HT1080 (cell line): ENCODE measurements around the gene MAML2. TPM values are rescaled to one million over a fixed set of nuclear protein-coding genes. Genes with fewer than 3 reads are reported as not detected.

ENCODE experiments used
- DNase-seq: peaks from one replicate; pipeline ENCODE4 v3.0.0-alpha.2; 2015; ENCODE audit warnings: low read depth
- total RNA-seq: library from RNA; depleted of rRNA; stranded (reverse); fragments of >200 nt; shearing (Covaris generic); gene quantifications from 2 replicates; pipeline ENCODE4 v1.2.3, GENCODE V29; 2014

Gene MAML2
- total RNA-seq, 1 experiment from 2014 or later: 7.2 TPM

DNA sequence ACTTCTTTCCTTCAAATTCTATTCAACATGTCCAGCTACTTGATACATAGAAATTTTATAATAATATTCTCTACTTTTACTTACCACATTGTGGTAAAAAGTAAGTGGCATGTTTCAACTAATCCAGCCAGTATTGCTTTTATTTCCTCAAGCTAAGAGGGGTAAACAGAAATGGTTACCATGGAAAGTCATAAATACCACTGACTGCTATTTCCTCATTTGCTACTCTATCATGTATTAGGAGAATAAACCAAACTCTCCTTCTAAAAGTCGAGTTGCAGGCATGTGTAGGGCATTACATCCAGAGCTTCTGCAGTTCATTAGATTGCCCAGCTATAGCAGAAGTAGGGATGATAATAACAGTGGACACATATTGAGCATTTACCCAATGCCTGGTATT is 208.4 kb downstream of the MAML2 start:
- no peak for DNase-seq

DNA sequence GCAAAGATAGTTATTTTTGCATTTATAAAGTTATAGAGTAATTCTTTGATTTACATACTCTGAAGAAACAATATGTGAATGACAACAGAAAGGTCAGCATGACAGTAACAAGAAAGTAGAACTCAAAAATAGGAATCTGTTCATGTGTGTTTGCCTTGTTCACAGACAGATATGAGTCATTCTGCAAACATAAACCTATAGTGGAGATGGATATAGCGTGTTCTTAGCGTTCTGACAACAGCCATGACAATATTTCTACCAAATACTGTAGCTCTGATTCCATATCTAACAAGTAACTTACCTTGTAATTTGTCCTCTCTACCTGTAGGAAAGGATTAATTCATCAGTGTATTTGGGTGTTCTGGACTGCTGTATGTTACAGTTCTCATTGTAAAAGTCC is 210.6 kb downstream of the MAML2 start:
- DNase-seq: peak; percentile 25

DNA sequence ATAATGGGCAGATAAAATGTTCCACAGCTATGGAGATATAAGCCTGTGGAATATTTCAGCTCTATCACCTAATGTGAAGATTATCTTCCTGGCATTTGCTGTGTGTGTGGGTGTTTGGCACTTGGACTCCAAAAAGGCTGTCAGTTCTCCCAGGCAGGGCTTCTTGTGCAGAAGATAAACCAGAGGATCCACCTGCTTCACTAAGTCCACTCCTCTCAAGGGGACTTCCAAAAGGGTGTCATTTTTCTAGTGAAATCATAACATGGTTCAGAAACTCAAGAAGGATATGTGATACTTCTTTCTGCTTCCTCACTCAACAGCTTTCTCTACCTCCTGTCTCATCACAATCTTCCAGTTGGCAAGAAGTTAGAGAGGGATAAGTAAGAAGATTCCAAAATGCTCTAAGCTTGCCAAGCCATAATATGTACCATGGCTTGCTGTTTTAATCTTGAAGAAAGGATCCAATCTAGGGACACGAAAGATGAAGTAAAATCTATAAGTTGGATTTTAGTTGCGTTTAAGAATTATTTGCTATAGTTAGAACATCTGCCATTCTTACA is 212.9 kb downstream of the MAML2 start:
- DNase-seq: no peak

DNA sequence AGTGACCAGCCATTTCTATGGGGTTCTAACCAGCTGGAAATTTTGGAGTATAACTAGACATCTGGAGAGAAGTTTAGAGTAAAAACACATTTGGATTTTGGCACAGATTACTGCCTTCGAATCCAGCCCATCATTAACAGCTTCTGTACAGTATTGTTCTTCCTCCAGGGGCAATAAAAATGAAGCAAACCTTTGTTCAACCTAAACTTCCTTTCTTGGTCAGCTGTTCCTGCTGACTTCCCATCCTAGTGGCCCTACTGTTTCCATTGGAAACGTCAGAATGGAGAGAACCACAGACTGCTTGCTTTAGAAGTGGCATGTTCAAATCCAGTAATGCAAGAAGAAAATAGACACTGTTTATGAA is 215.4 kb downstream of the MAML2 start:
- no peak for DNase-seq

DNA sequence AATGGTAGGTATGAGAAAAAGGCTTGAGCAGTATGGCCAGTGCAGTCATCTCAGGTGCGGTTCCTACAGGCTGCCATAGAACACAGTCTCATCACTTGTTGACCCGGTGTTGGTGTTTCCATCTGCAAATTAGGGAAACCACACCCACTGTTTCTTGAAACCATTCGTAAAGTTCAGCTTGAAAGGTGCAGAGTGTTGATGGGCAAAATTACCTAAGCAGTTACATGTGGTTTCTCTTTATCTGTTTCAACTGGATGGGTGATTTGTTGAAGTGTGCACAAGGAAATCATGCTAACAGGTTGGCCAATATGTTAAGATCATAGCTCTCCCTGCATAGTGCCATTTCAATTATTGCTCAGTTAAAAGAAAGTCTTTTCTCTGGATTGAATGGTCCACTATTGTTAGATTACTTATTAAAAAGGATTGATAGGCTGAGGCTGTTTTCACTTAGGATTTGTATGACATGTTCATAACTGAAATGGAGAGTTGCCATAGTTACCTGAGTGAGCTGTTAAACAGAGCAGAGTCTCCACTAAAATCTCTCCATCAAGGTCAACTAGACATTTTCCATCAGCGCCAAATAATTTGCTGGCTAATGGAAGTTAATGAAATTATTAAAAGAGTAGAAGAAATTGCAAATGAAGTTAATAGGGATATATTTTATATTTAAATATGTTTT is 215.9 kb downstream of the MAML2 start:
- no peak for DNase-seq

DNA sequence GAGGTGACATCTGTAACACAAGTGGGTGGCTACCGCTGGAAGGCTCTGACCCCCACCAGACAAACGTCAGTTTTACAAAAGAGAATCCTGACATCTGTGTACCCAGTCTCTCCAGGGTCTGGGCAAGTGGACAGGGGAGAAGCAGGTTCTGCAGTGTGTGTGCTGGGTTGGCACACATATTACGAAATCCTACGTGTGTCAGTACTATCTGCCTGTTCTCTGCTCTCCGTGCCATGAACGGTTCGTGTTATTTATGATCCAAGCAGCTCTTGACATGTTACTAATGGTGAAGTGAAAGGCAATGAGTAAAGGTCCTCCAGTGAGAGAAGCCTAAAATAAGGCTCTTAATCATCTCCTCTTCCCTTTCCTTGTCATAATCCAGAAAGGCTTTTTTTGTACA is 217.6 kb downstream of the MAML2 start:
- no peak for DNase-seq

DNA sequence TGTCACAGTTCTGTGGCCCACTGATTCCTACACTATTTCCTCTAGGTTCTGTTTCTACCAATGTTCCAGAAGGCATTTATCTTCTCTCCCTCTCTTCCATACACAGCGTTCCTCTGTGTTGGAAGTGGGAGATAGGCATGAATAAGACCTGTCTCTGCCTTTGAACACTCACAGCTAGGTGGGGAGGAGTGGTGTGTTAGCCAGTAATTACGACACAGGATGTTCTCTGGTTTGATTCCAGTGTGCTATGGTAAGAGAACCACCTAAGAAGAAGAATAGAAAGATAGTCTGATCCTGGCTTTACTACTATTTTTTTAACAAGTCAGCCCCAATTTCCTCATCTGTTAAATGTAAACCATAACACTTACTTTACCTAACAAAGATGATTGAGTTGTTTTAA is 218.8 kb downstream of the MAML2 start:
- no peak for DNase-seq

DNA sequence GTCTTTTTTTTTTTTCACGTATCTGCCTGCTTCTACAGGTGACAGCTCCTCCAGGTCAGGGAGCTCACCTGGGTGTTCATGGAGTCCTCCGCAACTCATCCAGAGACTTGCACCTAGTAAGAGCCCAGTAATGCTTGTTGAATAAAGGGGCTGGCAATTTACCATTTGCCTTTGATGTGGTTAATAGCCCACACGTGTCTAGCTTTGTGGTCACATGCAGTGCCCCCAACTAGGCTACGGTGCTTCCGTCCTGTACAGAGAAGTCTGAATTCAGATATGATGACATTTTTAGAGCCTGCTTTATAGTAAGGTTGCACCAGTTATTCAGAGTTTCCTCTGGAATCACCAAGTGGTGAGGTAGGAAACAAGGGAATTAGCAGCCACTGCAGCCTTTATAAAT is 219.7 kb downstream of the MAML2 start:
- no peak for DNase-seq

DNA sequence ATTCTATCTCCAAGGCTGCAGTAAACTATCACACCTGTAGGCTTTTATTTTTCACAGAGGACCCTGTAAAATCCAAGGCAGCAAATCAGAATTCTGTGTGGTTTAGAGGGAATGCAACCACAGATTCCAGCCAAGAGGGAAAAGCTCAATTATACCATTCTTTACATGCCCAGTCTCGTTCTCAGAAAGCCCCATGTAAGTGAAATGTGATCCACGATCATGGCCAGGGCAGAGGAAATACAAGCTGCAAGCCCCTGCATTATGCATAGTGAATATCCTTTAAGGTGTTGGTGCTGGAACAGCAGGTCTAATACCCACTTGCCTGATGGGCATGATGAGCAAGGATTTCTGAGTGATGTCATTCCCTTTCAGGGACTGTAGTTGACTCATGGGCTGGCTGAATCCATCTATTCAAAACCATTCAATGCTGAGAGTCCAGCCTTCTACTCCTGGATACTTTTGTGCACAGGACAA is 220.4 kb downstream of the MAML2 start:
- peak; percentile 64 for DNase-seq

DNA sequence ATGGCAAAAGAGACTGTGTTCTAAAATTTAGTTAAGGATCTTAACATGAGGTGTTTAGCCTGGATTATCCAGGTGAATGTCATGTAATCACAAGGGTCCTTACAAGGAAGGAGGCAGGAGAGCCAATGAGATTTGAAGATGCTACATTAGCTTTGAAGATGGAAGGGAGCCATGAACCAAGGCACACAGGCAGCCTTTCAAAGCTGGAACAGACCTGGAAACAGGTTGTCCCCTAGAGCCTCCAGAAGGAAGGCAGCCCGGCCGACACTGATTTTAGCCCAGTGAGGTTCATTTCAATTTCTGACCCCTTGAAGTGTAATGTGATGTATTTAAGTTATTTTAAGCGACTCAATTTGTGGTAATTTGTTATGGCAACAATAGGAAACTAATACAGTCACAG is 223.8 kb downstream of the MAML2 start:
- no peak for DNase-seq

DNA sequence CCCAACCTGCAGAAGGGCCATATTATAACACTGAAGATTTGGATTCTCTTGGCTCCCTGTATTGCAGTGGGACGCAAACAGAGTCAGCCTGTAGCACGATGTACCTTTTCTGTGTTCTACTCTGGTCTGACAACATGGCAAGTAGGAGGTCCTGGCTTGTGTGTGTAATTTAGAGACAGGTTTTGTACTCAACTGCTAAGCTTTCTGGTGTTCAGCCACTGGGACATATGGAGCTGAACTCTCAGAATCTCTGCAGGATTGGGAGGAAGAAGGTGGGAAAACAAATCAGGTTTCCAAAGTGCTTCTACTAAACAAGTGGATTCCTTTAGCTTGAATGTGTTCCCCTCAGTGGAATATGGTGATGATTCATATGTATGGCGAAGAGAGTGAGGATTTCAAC is 226.6 kb downstream of the MAML2 start:
- DNase-seq: no peak

DNA sequence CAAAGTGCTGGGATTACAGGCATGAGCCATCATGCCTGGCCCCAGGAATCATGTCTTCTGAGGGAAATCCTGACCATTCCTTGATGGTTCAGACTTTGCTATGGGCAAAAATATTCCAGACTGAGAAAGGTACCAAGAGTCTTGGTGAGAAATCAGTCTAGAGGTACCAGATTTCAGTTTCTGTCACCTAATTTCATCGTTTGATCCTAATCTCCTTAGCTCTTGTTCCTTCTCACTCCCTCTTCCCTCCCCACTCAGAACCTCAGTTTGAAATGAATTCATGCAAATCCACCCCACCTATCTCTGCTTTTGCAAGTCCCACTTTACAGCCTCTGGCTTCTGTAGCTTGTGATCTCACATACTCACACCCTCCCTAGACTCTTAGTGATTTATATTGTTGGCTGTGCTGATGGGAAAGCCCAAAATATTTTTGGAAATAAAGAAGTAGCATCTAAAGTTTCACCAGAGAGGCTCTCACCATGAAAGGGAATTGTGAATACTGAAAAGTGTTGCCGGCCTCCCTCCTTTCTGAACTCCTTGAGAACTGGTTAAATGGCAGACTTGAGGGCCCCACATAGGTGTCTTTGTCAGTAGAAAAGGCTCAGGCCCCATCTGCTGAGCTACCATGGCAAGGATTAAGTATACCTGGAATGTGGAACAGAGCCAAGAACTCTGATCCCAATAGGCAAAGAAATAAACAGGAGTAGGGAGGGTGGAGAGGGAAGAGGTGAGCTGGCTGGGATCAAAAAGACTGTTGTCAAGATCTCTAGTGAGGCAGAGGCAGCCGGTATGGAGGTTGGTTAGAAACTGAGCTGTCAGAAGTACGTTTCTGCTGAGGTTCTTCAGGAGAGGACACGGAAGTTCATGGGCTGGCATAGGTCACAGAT is 228.6 kb downstream of the MAML2 start:
- DNase-seq: no peak

DNA sequence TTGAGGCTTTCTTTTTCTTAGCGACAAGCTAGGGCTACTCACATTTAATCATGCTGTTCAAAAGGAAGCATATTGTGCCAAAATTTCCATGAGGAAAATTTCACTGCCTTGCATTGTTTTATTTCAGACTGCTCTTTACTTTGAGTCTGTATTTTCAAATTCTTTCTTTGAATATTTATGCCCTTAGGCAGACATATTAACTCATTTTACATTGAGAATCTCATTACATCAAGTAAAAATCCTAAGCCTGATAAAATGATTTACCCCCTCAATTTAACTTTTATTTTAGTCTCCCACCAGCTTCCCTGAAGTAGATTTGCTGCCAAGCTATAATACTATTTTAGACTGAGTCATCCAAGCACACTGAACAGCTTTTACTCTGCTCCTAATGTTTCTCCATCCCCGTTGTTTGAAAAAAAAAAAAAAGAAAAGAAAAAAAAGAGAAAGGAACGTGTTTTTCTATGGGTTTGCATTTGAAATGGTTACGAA is 229.8 kb downstream of the MAML2 start:
- DNase-seq: peak; percentile 50

DNA sequence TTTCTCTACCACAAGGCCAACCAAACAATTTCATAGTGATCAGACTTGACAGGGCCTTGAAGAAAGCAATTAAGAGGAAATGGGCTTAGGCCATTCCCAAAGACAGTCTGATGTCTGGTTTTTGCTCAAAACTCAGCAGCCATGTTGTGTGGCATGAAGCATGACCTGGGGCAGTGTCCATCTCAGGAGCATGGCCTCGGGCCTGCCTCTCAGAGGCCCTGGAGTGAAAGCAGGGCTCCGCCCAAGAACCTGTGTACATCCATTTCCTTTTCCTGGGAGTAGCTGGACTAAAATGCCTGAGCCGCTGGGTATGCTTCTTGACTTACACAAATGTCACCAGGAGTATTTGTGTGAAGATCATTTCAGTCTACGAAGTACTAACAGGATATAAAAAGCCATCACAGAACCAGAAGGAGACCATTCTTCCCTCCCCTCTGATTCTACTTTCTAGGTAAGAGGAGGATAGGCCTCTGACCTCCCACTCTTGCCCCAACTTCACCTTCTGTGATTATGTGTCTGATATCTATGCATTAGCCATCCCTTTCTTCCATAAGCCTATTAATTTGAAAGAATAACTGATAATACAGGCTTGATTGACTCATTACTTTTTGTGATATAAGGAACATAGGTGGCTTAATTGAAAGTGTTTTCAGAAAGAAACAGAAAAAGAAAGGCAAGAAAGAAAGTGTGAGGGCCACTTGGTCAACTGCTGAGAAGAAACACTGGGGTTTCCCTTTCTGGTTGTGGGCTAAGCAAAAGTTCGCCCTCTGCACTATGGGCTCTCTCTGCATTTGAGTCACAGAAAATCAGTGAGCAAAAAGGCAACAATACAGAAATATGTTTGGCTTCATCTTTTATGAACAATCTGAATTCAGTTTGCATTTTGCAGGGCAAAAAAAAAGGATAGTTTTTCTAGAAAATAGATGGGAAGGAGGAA is 230.5 kb downstream of the MAML2 start:
- DNase-seq: no peak

DNA sequence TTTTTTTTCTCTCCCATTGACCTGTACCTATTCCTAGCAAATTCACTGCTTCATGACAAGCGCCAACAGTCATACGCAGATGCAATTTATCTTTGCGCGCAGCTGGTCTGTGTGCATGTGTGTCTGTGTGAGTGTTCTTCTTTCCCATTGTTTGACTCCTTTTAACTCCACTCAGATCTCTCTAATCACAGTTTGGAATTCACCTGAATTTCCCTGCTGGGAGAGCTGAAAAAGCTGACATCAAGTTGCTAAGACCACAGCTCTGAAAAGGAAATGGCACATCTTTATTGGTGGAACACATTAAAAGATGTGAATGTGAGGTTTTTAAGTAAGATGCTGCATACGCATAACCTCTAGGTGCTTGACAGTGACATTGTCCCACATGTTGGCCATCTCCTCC is 231.7 kb downstream of the MAML2 start:
- DNase-seq: no peak

DNA sequence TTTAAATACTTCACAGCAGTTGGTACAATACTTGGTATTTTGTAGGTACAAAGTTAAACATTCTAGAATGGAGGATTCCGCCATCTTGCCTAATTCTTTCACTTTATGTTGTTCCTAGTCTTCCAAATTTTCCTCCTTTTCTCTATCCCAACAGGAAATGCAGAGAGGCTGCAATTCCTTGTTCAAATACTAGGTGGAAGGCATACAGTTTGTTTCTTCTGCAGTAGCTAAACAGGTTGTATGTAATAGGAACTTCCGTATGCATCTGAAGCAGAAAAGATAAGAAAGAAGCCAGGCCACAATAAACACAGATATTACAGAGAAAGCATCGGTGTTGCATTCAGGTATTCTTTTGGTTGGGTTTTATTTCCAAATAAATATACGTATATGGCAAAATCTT is 232.7 kb downstream of the MAML2 start:
- no peak for DNase-seq

DNA sequence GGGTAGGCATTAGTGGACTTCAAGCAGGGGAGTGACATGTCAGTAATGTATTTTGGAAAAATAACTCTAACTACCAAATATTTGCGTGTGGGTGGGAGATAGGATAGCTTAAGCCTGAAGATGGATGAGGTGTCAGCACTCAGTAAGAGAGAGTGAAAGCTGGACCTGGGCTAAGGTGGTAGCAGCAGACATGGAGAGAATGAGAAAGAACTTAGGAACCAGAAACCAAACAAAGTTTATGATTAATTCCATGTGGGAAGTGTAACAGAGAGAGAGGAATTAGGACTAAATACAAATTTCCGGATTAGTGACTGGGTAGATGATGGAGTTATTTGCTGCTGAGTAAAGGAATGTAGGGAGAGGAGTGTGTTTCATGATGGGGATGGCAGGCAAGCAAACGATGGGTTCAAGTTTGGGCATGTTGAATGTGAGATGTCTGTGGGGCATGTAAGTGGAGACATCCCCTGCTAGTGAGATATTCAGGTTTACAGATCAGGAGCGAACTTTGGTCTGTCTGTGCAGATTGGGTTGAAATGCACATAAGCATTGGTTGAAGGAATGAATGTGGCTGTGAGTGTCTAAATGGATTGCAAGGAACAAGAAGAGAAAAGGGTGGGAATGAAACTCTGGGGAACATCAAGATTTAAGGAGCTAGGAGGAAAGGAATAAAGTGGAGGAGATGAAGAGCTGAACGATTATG is 233.5 kb downstream of the MAML2 start:
- no peak for DNase-seq

DNA sequence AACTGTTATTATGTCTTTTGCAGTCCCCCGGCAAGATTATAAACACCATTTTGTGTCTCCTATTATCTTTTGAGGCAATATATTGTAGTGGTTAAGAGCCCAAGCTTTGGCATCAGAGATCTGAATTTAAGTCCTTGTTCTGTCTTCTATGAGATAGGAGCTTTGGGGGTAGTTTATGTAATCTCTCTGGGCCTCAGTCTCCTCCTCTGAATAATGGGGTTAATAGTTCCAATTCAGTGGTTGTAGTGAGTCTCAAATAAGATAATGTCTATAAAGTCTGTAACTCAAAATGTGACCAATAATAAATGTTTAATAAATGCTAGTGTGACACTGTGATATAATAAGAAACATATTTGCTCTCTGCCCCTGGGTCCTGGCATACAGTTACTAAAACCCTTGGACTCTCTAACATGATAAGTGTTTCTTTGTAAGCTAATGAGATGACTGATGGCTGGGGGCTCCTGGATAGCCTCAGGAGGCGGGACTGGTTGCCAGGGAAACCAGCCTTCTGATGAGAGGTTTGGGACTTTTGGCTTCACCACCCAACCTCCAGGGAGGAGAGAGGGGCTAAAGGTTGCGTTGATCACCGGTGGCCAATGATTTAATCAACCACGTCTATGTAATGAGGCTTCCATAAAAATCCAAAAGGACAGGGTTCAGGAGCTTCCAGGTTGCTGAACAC is 235.7 kb downstream of the MAML2 start:
- no peak for DNase-seq

DNA sequence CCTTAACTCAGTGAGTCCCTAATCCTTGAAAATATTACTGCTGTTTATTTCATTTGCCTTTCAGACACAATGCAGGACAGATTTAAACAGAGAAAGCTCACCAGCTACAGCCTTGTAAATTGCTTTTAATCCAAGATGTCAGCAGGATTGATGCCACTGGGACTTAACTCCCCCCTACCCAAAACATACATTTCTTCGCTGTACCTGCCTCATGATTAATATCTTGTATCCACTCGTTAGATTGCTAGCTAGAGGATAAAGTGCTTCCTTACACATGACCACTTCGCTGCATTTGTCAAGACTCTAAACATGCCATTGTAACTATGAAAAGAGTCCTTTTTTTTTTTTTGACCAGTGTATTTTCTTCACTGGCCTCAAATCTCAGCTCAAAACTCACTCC is 236.3 kb downstream of the MAML2 start:
- no peak for DNase-seq

DNA sequence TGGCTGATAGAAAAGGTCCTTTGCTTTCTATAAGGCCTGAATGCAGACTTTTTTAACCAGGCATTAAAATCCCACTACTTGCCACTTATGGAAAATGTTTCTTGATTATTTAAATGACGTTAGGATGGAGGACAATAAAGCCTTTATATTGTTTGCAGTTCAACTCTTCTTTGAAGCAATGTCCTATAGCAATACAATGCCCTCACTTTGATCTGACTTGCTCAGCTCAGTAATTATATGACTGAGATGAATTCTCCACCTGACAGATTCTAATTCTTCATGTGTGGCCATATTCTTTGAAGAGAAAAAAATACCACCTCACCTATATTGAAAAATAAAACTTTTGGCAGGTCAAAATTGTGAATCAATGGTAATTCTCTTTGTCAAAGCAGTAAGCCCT is 237.1 kb downstream of the MAML2 start:
- DNase-seq: no peak
